HepG2 (cell line): Measurements from ENCODE around the gene SERPINE2. TPM values are rescaled to one million over a fixed set of nuclear protein-coding genes. Genes with fewer than 3 reads are reported as not detected.

Experiments used
- AHR ChIP-seq: IDR thresholded peaks from 2 replicates; pipeline ENCODE4 v1.6.1; 2018; ENCODE audit warnings: missing genetic modification reagents, missing compliant biosample characterization
- ARHGAP35 ChIP-seq: sonication (generic); formaldehyde crosslinking; IDR thresholded peaks from 2 replicates; pipeline ENCODE4 v1.9.0; 2022; ENCODE audit warnings: mild to moderate bottlenecking, inconsistent platforms, moderate library complexity, missing genetic modification reagents, borderline replicate concordance
- BHLHE40 ChIP-seq: IDR thresholded peaks from 2 replicates; pipeline ENCODE4 v1.6.1; 2011; ENCODE audit warnings: low read length, improper control_type of control experiment
- CEBPG ChIP-seq: IDR thresholded peaks from 2 replicates; pipeline ENCODE4 v1.6.1; 2016
- KDM5B ChIP-seq: sonication (generic); formaldehyde crosslinking; IDR thresholded peaks from 2 replicates; pipeline ENCODE4 v1.4.0; 2020; ENCODE audit warnings: missing genetic modification reagents, mild to moderate bottlenecking, borderline replicate concordance
- KLF16 ChIP-seq, 2 experiments: sonication (generic) in 1 of 2; formaldehyde crosslinking in 1 of 2; IDR thresholded peaks; 2 replicates each; pipeline versions ENCODE4 v1.6.1 to v1.8.0; 2016 to 2023; ENCODE audit warnings: missing genetic modification reagents in 2 of 2, missing compliant biosample characterization in 1 of 2
- KLF9 ChIP-seq: IDR thresholded peaks from 2 replicates; pipeline ENCODE4 v1.6.1; 2016; ENCODE audit warnings: low read depth
- NR2F2 ChIP-seq: IDR thresholded peaks from 2 replicates; pipeline ENCODE4 v1.6.1; 2012; ENCODE audit warnings: low read depth, inconsistent platforms, borderline replicate concordance
- SMAD1 ChIP-seq: sonication (generic); formaldehyde crosslinking; IDR thresholded peaks from 2 replicates; pipeline ENCODE4 v1.4.0; 2020; ENCODE audit warnings: missing genetic modification reagents, low read depth, mild to moderate bottlenecking, borderline replicate concordance
- ZBTB20 ChIP-seq: sonication (generic); formaldehyde crosslinking; IDR thresholded peaks from 2 replicates; pipeline ENCODE4 v1.8.1; 2023; ENCODE audit warnings: missing genetic modification reagents, low read depth, mild to moderate bottlenecking, borderline replicate concordance
- ZIK1 ChIP-seq: sonication (generic); formaldehyde crosslinking; IDR thresholded peaks from 2 replicates; pipeline ENCODE4 v1.5.0; 2020; ENCODE audit warnings: mild to moderate bottlenecking, low read depth, missing genetic modification reagents, borderline replicate concordance
- ZNF24 ChIP-seq: fragments of 450-650 bp; IDR thresholded peaks from 2 replicates; pipeline ENCODE4 v1.6.1; 2017; ENCODE audit warnings: antibody characterized with exemption, mild to moderate bottlenecking
- ZSCAN12 ChIP-seq: sonication (generic); formaldehyde crosslinking; IDR thresholded peaks from 2 replicates; pipeline ENCODE4 v1.9.0; 2021; ENCODE audit warnings: mild to moderate bottlenecking, missing genetic modification reagents
- polyA plus RNA-seq, 8 experiments: library from polyadenylated mRNA; depleted of rRNA in 3 of 8; stranded (reverse) in 7 of 8; unstranded in 1 of 8; fragments of >200 nt; fragmentation: Illumina TruSeq in 4 of 8; extraction: Trizol in 4 of 8; gene quantifications; 2 replicates each; pipeline versions ENCODE4 v1.2.1 to v1.2.3, GENCODE V29; 2011 to 2016; ENCODE audit warnings: low read depth in 4 of 8, missing spikeins in 1 of 8, mixed read lengths in 1 of 8; ENCODE audit not compliant: insufficient read depth in 1 of 8
- total RNA-seq, 5 experiments: library from RNA; depleted of rRNA; stranded (reverse); fragments of >200 nt; fragmentation: Illumina TruSeq; extraction: Trizol; gene quantifications; 2 replicates each; pipeline ENCODE4 v1.2.3, GENCODE V29; 2016; ENCODE audit warnings: low read depth in 1 of 5
- TF ChIP-seq, protein P1 (sequence below): sonication (generic); formaldehyde crosslinking; IDR thresholded peaks from 2 replicates; pipeline ENCODE4 v1.4.0; 2020; ENCODE audit warnings: mild to moderate bottlenecking, missing genetic modification reagents
- TF ChIP-seq, protein P2 (sequence below), 2 experiments: sonication (generic) in 1 of 2; formaldehyde crosslinking in 1 of 2; IDR thresholded peaks; 2 replicates each; pipeline versions ENCODE4 v1.6.1 to v1.9.0; 2014 to 2022; ENCODE audit warnings: antibody characterized with exemption in 1 of 2, borderline replicate concordance in 1 of 2, inconsistent platforms in 1 of 2, low read depth in 1 of 2, missing genetic modification reagents in 1 of 2
- TF ChIP-seq, protein P3 (sequence below): sonication (generic); formaldehyde crosslinking; IDR thresholded peaks from 2 replicates; pipeline ENCODE4 v1.4.0; 2020; ENCODE audit warnings: mild to moderate bottlenecking, missing genetic modification reagents
- TF ChIP-seq, protein P4 (sequence below): sonication (generic); formaldehyde crosslinking; IDR thresholded peaks from 2 replicates; pipeline ENCODE4 v1.5.0; 2020; ENCODE audit warnings: missing genetic modification reagents

The SERPINE2 gene
- total and polyA plus RNA-seq, 2 of the 13 experiments (the other 11 are each of a cell fraction or from before 2014, with no cell fraction given), result 7.9 to 18.1 TPM

DNA sequence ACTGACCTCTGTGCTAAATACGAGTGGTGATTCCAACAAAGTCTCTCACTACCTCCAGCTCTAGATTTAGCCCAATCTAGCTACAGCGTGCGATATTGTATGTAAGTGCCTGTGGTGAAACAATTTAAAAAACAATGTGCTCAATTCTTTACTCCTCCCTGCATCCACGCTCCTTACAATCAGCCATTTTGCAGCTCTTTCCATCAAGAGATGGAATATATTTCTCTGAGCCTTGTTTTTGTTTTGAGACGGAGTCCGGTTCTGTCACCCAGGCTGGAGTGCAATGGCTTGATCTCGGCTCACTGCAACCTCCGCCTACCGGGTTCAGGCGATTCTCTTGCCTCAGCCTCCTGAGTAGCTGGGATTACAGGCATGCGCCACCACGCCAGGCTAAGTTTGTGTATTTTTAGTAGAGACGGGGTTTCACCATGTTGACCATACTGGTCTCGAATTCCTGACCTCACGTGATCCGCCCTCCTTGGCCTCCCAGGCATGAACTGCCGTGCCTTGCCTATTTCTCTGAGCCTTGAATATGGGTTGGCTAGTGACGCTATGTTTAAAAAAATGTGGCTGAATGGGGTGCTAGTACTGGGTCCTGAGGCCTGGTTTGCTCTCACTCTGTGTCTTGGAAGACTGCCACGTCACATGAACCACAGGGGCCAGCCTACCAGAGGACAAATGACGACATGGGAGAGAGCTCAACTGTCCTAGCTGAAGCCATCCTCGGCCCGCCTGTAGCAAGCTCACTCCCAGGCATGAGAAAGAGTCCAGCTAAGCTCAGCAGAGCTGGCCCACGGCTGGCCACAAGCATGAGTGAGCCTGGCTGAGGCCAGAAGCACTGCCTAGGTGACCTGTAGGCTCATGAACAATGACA, 108.7 kb downstream of the SERPINE2 start (continued):
- peak; percentile 30 for TF ChIP-seq NR2F2
- TF ChIP-seq KLF9, result peak; percentile 45
- TF ChIP-seq ZIK1 (CRISPR knock-in tag), result peak; percentile 81; the same call in 1 of the 2 replicates
- TF ChIP-seq BHLHE40, result peak; percentile 96
- TF ChIP-seq, protein P1, sequence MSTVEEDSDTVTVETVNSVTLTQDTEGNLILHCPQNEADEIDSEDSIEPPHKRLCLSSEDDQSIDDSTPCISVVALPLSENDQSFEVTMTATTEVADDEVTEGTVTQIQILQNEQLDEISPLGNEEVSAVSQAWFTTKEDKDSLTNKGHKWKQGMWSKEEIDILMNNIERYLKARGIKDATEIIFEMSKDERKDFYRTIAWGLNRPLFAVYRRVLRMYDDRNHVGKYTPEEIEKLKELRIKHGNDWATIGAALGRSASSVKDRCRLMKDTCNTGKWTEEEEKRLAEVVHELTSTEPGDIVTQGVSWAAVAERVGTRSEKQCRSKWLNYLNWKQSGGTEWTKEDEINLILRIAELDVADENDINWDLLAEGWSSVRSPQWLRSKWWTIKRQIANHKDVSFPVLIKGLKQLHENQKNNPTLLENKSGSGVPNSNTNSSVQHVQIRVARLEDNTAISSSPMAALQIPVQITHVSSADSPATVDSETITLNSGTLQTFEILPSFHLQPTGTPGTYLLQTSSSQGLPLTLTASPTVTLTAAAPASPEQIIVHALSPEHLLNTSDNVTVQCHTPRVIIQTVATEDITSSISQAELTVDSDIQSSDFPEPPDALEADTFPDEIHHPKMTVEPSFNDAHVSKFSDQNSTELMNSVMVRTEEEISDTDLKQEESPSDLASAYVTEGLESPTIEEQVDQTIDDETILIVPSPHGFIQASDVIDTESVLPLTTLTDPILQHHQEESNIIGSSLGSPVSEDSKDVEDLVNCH, result 0 out of 2 replicates have a peak, but pooled peaks have one; percentile 78
- TF ChIP-seq ZNF24, result no peak
- TF ChIP-seq, protein P2, sequence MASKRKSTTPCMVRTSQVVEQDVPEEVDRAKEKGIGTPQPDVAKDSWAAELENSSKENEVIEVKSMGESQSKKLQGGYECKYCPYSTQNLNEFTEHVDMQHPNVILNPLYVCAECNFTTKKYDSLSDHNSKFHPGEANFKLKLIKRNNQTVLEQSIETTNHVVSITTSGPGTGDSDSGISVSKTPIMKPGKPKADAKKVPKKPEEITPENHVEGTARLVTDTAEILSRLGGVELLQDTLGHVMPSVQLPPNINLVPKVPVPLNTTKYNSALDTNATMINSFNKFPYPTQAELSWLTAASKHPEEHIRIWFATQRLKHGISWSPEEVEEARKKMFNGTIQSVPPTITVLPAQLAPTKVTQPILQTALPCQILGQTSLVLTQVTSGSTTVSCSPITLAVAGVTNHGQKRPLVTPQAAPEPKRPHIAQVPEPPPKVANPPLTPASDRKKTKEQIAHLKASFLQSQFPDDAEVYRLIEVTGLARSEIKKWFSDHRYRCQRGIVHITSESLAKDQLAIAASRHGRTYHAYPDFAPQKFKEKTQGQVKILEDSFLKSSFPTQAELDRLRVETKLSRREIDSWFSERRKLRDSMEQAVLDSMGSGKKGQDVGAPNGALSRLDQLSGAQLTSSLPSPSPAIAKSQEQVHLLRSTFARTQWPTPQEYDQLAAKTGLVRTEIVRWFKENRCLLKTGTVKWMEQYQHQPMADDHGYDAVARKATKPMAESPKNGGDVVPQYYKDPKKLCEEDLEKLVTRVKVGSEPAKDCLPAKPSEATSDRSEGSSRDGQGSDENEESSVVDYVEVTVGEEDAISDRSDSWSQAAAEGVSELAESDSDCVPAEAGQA (IDR thresholded peaks at IDR 0.05; ENCODE audit: low read depth), result peak; percentile 75
- TF ChIP-seq, protein P2 (CRISPR knock-in tag; IDR thresholded peaks at IDR 0.05; ENCODE audit: borderline replicate concordance), result no peak
- TF ChIP-seq AHR (CRISPR knock-in tag), result peak; percentile 19; the same call in 1 of the 2 replicates
- TF ChIP-seq SMAD1, result peak; percentile 91; the same call in 1 of the 2 replicates
- TF ChIP-seq KLF16 (CRISPR knock-in tag; IDR thresholded peaks at IDR 0.05), result peak in 1 of 2 experiments; percentile 75; a peak in 1 of 4 replicates
- TF ChIP-seq ZBTB20 (CRISPR knock-in tag), result no peak; the same call in 1 of the 2 replicates
- no peak for TF ChIP-seq ZSCAN12
- peak; percentile 72; the same call in 1 of the 2 replicates for TF ChIP-seq ARHGAP35 (CRISPR knock-in tag)
- TF ChIP-seq, protein P3, sequence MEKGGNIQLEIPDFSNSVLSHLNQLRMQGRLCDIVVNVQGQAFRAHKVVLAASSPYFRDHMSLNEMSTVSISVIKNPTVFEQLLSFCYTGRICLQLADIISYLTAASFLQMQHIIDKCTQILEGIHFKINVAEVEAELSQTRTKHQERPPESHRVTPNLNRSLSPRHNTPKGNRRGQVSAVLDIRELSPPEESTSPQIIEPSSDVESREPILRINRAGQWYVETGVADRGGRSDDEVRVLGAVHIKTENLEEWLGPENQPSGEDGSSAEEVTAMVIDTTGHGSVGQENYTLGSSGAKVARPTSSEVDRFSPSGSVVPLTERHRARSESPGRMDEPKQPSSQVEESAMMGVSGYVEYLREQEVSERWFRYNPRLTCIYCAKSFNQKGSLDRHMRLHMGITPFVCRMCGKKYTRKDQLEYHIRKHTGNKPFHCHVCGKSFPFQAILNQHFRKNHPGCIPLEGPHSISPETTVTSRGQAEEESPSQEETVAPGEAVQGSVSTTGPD (CRISPR knock-in tag), result peak; percentile 79
- TF ChIP-seq, protein P4, sequence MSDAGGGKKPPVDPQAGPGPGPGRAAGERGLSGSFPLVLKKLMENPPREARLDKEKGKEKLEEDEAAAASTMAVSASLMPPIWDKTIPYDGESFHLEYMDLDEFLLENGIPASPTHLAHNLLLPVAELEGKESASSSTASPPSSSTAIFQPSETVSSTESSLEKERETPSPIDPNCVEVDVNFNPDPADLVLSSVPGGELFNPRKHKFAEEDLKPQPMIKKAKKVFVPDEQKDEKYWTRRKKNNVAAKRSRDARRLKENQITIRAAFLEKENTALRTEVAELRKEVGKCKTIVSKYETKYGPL (CRISPR knock-in tag), result no peak
- TF ChIP-seq CEBPG, result peak; percentile 68
- TF ChIP-seq KDM5B (CRISPR knock-in tag), result peak; percentile 81
